Measurements from ENCODE around the gene PSMD13.

The PSMD13 gene

DNA sequence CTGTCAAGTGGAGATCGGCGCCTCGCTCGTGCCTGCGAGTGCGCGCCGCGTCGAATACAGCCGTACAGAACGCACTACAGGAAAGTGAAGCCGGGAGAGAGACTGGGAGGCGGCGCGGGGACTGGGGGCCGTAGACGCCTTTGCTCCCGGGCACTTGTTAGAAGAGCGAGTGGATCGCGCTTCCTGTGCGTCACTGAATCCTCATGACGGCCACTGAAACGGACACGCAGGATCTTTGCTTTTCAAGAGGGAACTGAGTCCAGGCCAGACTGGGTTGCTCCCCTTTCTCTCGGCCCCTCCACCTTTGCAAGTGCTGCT lies 29.0 kb upstream of the PSMD13 start:
- TF ChIP-seq EZH2phosphoT487 (IDR thresholded peaks at IDR 0.05; ENCODE audit: low read depth): no peak
- TF ChIP-seq, protein P1, sequence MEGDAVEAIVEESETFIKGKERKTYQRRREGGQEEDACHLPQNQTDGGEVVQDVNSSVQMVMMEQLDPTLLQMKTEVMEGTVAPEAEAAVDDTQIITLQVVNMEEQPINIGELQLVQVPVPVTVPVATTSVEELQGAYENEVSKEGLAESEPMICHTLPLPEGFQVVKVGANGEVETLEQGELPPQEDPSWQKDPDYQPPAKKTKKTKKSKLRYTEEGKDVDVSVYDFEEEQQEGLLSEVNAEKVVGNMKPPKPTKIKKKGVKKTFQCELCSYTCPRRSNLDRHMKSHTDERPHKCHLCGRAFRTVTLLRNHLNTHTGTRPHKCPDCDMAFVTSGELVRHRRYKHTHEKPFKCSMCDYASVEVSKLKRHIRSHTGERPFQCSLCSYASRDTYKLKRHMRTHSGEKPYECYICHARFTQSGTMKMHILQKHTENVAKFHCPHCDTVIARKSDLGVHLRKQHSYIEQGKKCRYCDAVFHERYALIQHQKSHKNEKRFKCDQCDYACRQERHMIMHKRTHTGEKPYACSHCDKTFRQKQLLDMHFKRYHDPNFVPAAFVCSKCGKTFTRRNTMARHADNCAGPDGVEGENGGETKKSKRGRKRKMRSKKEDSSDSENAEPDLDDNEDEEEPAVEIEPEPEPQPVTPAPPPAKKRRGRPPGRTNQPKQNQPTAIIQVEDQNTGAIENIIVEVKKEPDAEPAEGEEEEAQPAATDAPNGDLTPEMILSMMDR (IDR thresholded peaks at IDR 0.05; ENCODE audit: low read depth, low read length): no peak
- H2AFZ ChIP-seq (ENCODE audit: low read depth, low read length): no peak overlapping the region
- H3K4me1 ChIP-seq (ENCODE audit: low read length): peaks cover 21% of the 10 kb centered on the region
- peak overlapping the region; percentile 90 for H3K4me2 ChIP-seq (ENCODE audit: low read length)
- H4K20me1 ChIP-seq (ENCODE audit: insufficient read depth, low read length): peaks cover 16% of the 10 kb centered on the region
- peaks cover 52% of the 10 kb centered on the region for H3K79me2 ChIP-seq (ENCODE audit: low read length)
- H3K27ac ChIP-seq (ENCODE audit: low read length): peak overlapping the region; percentile 97
- no peaks in the 10 kb centered on the region for H3K27me3 ChIP-seq (ENCODE audit: low read depth, low read length)
- peak overlapping the region; percentile 95 for H3K4me3 ChIP-seq (ENCODE audit: low read length)
- peak overlapping the region; percentile 99 for H3K9ac ChIP-seq (ENCODE audit: low read length)
- peaks cover 48% of the 10 kb centered on the region for H3K36me3 ChIP-seq (replicated peaks; ENCODE audit: low read depth, low read length)
- no peaks in the 10 kb centered on the region for H3K9me3 ChIP-seq (ENCODE audit: insufficient read depth, low read length)

DNA sequence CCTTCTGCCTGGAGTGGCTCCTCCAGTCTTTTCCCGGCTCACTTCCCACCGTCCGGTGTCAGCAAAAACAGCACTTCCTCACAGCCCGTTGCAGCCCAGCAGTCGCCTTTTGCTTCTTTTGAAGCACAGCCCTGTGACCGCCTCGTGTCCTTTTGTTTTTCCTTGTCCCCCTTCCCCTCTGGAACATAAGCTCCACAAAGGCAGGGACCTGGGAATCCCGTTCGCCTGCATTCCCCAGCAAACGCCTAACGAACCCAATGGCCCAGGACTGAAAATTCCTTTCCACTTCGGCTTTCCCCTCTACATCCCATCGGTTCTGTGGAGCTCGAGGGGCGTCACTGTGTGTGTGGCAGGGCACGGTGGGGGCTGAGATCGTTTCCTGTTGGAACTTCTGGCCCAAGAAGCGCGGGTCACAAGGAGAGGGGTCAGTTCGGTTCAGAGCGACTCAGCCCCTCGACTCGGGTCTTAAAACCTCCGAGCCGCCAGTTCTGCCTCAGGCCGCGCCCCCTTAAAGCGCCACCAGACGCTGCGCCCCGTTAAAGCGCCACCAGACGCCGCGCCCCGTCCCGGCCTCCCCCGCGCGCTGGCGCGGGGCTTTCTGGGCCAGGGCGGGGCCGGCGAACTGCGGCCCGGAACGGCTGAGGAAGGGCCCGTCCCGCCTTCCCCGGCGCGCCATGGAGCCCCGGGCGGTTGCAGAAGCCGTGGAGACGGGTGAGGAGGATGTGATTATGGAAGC lies 28.4 kb upstream of the PSMD13 start:
- peak overlapping the region; percentile 97 for H3K27ac ChIP-seq (ENCODE audit: low read length)
- H3K36me3 ChIP-seq (replicated peaks; ENCODE audit: low read depth, low read length): peaks cover 53% of the 10 kb centered on the region
- peaks cover 52% of the 10 kb centered on the region for H3K79me2 ChIP-seq (ENCODE audit: low read length)
- no peak for TF ChIP-seq EZH2phosphoT487 (IDR thresholded peaks at IDR 0.05; ENCODE audit: low read depth)
- TF ChIP-seq, protein P1 (IDR thresholded peaks at IDR 0.05; ENCODE audit: low read depth, low read length): no peak
- H3K9me3 ChIP-seq (ENCODE audit: insufficient read depth, low read length): no peaks in the 10 kb centered on the region
- H3K4me3 ChIP-seq (ENCODE audit: low read length): peak overlapping the region; percentile 95
- no peaks in the 10 kb centered on the region for H3K27me3 ChIP-seq (ENCODE audit: low read depth, low read length)
- peaks cover 16% of the 10 kb centered on the region for H4K20me1 ChIP-seq (ENCODE audit: insufficient read depth, low read length)
- H3K4me2 ChIP-seq (ENCODE audit: low read length): peak overlapping the region; percentile 90
- H3K4me1 ChIP-seq (ENCODE audit: low read length): peaks cover 21% of the 10 kb centered on the region
- peak overlapping the region; percentile 99 for H3K9ac ChIP-seq (ENCODE audit: low read length)
- H2AFZ ChIP-seq (ENCODE audit: low read depth, low read length): no peak overlapping the region

DNA sequence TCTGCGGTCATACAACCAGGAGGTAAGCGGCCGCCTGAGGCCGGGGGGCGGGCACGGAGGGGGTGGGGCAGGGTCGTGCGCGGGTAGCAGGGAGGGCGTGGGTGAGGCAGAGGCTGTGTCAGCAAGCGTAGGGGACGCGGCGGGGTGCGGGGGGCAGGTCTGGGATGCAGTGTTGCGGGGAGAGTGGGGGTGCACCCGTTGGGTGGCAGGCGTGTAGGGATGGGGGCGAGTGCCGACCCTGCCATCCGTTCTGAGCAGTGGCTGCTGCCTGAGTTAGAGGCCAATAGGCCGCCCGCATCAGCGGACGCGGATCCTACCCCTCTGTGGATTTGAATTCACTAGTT lies 27.9 kb upstream of the PSMD13 start:
- peak overlapping the region; percentile 99 for H3K9ac ChIP-seq (ENCODE audit: low read length)
- H3K27ac ChIP-seq (ENCODE audit: low read length): peak overlapping the region; percentile 97
- H4K20me1 ChIP-seq (ENCODE audit: insufficient read depth, low read length): peaks cover 16% of the 10 kb centered on the region
- peak overlapping the region; percentile 90 for H3K4me2 ChIP-seq (ENCODE audit: low read length)
- no peak overlapping the region for H2AFZ ChIP-seq (ENCODE audit: low read depth, low read length)
- peak overlapping the region; percentile 95 for H3K4me3 ChIP-seq (ENCODE audit: low read length)
- H3K36me3 ChIP-seq (replicated peaks; ENCODE audit: low read depth, low read length): peaks cover 53% of the 10 kb centered on the region
- H3K79me2 ChIP-seq (ENCODE audit: low read length): peaks cover 52% of the 10 kb centered on the region
- no peaks in the 10 kb centered on the region for H3K9me3 ChIP-seq (ENCODE audit: insufficient read depth, low read length)
- no peaks in the 10 kb centered on the region for H3K27me3 ChIP-seq (ENCODE audit: low read depth, low read length)
- H3K4me1 ChIP-seq (ENCODE audit: low read length): peaks cover 21% of the 10 kb centered on the region
- TF ChIP-seq, protein P1 (IDR thresholded peaks at IDR 0.05; ENCODE audit: low read depth, low read length): no peak
- no peak for TF ChIP-seq EZH2phosphoT487 (IDR thresholded peaks at IDR 0.05; ENCODE audit: low read depth)

DNA sequence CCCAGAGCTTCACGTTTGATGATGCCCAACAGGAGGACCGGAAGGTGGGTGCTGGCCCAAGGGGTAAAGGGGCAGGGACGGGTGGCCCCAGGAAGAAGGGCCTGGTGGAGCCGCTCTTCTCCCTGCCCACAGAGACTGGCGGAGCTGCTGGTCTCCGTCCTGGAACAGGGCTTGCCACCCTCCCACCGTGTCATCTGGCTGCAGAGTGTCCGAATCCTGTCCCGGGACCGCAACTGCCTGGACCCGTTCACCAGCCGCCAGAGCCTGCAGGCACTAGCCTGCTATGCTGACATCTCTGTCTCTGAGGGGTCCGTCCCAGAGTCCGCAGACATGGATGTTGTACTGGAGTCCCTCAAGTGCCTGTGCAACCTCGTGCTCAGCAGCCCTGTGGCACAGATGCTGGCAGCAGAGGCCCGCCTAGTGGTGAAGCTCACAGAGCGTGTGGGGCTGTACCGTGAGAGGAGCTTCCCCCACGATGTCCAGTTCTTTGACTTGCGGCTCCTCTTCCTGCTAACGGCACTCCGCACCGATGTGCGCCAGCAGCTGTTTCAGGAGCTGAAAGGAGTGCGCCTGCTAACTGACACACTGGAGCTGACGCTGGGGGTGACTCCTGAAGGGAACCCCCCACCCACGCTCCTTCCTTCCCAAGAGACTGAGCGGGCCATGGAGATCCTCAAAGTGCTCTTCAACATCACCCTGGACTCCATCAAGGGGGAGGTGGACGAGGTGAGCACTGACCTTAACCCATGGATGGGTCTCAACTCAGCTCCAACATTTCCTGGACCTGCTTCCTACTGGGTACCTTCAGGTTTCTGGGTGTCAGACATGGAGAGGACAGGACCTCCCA lies 27.3 kb upstream of the PSMD13 start:
- peaks cover 52% of the 10 kb centered on the region for H3K79me2 ChIP-seq (ENCODE audit: low read length)
- H4K20me1 ChIP-seq (ENCODE audit: insufficient read depth, low read length): peaks cover 16% of the 10 kb centered on the region
- peak overlapping the region; percentile 90 for H3K4me2 ChIP-seq (ENCODE audit: low read length)
- H2AFZ ChIP-seq (ENCODE audit: low read depth, low read length): no peak overlapping the region
- peak overlapping the region; percentile 97 for H3K27ac ChIP-seq (ENCODE audit: low read length)
- no peaks in the 10 kb centered on the region for H3K9me3 ChIP-seq (ENCODE audit: insufficient read depth, low read length)
- H3K9ac ChIP-seq (ENCODE audit: low read length): peak overlapping the region; percentile 99
- H3K27me3 ChIP-seq (ENCODE audit: low read depth, low read length): no peaks in the 10 kb centered on the region
- peaks cover 54% of the 10 kb centered on the region for H3K36me3 ChIP-seq (replicated peaks; ENCODE audit: low read depth, low read length)
- H3K4me3 ChIP-seq (ENCODE audit: low read length): peak overlapping the region; percentile 95
- H3K4me1 ChIP-seq (ENCODE audit: low read length): peaks cover 21% of the 10 kb centered on the region
- TF ChIP-seq, protein P1 (IDR thresholded peaks at IDR 0.05; ENCODE audit: low read depth, low read length): no peak
- TF ChIP-seq EZH2phosphoT487 (IDR thresholded peaks at IDR 0.05; ENCODE audit: low read depth): no peak

Measured in OCI-LY3 (cell line).